Left renal pelvis (tissue), 4 donors: Measurements from ENCODE around the gene CTDSP1. TPM values are rescaled to one million over a fixed set of nuclear protein-coding genes. Genes with fewer than 3 reads are reported as not detected.

Source experiments
- DNase-seq, 4 donors: peaks; one replicate each; pipeline ENCODE4 v3.0.0-alpha.2; 2013; ENCODE audit warnings: low read depth in 4 of 4, low spot score in 3 of 4
- polyA plus RNA-seq, 4 donors: library from polyadenylated mRNA; unstranded; fragments of 120-200 nt; gene quantifications; one replicate each; pipeline ENCODE4 v1.2.1, GENCODE V29; 2013; ENCODE audit not compliant: insufficient read length in 4 of 4

CTDSP1 gene
- polyA plus RNA-seq, 4 donors, result 131 to 162 (median 132) TPM

DNA sequence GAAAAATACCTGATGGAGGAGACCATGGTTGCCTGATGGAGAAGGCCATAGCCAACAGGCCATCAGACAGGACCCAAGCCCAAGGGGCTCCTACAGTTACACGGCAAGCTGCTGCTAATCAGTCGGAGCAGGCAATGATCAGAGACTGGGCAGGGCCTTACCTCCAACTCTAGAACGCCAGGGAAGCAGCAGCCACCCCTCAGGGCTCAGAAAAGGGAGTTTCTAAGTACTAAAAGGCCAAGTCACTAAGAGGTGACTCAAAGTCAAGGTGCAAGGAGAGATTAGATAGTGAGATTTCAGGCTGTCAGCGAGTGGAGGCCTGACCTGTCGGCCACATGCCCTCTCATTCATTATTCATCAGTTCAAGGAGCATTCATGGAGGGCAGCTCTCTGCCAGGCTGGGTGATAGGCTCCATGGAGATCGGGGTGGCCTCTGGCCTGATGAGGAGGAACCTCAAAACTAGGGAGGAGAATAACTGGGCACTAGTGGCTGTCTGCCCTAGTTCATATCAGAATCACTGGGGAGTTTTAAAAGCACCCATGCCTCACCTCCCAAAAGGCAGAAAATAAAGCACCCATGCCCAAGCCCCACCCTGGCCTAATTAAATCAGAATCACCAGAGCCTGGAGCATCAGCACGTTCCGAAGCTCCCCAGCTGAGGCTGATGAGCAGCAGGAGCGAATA lies 22.9 kb downstream of the CTDSP1 start:
- DNase-seq, result no peak

DNA sequence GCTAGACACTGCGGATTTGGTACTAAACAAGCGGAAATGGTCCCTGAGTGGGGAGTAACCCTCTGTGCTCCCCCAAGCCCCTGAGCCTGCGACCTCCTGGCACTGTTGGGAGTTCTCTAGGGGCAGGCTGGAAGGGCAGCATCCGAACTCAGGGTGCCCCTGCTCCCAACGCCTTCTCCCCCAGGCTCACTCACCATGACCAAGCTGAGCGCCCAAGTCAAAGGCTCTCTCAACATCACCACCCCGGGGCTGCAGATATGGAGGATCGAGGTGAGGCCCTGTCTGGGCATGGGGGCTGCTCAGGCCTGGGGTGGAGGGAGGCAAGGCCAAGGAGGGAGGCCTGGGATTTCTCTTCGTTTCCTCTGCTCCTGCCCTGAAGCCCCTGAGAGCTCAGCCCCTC lies 23.9 kb downstream of the CTDSP1 start:
- DNase-seq, result no peak

DNA sequence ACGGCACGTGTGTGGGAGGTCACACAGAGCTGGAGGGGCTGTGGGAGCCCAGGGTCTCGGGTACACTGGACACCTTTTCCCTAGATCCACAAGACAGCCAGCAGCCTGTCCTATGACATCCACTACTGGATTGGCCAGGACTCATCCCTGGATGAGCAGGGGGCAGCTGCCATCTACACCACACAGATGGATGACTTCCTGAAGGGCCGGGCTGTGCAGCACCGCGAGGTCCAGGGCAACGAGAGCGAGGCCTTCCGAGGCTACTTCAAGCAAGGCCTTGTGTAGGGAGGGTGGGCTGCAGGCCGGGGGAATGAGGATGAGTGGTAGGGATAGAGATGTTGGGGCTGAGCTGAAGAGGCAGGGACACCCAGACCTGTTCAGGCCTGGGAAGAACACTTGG lies 25.9 kb downstream of the CTDSP1 start:
- DNase-seq, result no peak

DNA sequence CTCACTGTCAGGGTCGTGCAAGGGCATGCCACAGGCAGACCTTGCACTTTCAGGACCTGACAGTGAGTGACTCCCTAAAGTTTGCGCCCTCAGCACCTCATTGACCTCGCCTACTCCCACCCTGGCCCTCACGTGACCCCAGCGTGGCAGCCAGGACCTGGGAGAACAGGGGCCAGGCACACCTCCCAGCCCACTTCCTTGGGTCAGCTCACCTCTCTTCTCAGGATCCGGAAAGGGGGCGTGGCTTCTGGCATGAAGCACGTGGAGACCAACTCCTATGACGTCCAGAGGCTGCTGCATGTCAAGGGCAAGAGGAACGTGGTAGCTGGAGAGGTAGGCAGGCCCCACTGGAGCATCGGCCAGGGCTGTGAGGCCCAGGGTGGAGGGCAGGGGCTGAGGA lies 28.1 kb downstream of the CTDSP1 start:
- no peak for DNase-seq

GRCh38 chr2:218428846-218429558 lies 29.3 kb downstream of the CTDSP1 start:
- no peak for DNase-seq

- DNase-seq, result no peak
Observed at GRCh38 chr2:218429911-218430692, 30.4 kb downstream of the CTDSP1 start.

DNA sequence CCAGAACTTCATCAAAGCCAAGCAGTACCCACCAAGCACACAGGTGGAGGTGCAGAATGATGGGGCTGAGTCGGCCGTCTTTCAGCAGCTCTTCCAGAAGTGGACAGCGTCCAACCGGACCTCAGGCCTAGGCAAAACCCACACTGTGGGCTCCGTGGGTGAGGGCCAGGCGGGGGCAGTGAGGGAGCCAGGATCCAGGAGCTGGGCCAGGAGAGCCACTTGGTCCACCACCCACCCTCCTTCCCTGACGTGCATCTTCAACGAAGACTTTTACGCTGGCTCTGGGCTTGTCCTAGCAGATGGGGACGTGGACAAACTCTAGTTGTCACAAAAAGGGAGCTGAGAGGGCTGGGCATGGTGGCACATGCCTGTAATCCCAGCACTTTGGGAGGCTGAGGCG lies 31.1 kb downstream of the CTDSP1 start:
- no peak for DNase-seq

DNA sequence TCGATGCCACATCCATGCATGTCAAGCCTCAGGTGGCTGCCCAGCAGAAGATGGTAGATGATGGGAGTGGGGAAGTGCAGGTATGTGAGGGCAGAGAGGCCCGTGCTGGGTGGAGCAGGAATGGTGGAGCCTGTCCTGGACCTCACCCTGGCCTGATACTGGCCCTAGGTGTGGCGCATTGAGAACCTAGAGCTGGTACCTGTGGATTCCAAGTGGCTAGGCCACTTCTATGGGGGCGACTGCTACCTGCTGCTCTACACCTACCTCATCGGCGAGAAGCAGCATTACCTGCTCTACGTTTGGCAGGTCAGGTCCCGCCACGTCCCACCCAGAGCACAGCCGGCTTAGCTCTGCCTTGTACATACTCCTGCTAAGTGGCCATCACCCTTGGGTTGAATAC lies 32.2 kb downstream of the CTDSP1 start:
- no peak for DNase-seq

- DNase-seq, result no peak
Observed at GRCh38 chr2:218432676-218433365, 33.2 kb downstream of the CTDSP1 start.

DNA sequence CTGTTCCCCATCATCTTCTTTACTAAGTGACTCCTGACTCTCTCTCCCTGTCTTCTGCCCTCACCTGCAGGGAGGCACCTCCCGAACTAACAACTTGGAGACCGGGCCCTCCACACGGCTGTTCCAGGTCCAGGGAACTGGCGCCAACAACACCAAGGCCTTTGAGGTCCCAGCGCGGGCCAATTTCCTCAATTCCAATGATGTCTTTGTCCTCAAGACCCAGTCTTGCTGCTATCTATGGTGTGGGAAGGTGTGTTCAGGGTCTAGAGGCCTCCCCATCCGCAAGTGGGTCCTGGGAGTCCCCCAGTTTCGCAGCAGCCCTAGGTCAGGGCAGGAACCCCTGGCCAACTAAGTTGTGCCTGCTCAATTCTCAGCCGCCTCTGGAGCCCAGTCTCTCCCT lies 34.8 kb downstream of the CTDSP1 start:
- no peak for DNase-seq

- no peak for DNase-seq
Observed at GRCh38 chr2:218435003-218435982, 35.6 kb downstream of the CTDSP1 start.

GRCh38 chr2:218436992-218437391 lies 37.3 kb downstream of the CTDSP1 start:
- no peak for DNase-seq

- DNase-seq, result no peak
Observed at GRCh38 chr2:218437969-218438368, 38.3 kb downstream of the CTDSP1 start.

GRCh38 chr2:218438596-218438995 lies 38.9 kb downstream of the CTDSP1 start:
- DNase-seq, result no peak

DNA sequence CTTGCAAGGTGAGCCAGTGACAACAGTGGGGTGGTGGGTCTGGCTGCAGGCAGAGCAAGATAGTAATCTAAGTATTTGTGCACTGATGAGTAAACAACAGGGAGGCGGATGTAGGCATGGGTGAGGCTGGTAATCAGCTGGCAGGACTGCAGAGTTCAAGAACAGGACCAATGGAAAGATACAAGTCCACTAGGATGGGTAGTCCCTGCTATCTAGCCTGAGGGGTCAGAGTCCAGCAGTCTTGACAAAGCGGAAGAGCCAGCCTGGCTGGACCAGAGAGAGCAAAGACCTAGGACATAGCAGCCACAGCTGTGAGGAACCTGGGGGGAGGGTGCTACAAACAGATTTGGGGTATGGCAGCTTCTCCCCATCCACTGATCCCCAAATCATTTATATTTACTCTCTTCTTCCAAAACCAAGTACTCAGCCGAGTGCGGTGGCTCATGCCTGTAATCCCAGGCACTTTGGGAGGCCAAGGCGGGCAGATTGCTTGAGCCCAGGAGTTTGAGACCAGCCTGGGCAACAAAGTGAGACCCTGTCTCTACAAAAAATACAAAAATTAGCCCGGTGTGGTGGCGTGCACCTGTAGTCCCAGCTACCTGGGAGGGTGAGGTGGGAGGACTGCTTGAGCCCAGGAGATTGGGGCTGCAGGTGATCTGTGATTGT lies 45.2 kb downstream of the CTDSP1 start:
- DNase-seq, result no peak

GRCh38 chr2:218445602-218446001 lies 45.9 kb downstream of the CTDSP1 start:
- DNase-seq, result no peak

DNA sequence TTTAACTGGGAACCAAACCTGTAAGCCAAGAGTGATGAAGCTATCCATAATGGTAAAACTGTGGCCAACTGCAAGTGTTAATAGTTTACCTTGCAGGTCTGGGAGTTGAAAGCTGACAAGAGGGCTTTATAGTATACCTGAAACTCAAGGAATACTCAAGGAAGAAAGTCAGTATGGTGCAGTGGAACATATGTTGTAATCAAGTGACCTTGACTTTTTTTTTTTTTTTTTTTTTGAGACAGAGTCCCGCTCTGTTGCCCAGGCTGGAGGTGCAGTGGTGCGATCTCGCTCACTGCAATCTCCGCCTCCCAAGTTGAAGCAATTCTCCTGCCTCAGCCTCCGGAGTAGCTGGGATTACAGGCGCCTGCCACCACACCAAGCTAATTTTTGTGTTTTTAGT lies 46.9 kb downstream of the CTDSP1 start:
- no peak for DNase-seq

GRCh38 chr2:218447072-218447471 lies 47.4 kb downstream of the CTDSP1 start:
- DNase-seq, result no peak

- no peak for DNase-seq
Observed at GRCh38 chr2:218448934-218449333, 49.3 kb downstream of the CTDSP1 start.
